K562 (cell line): ENCODE measurements around the gene RUNX3. TPM values are rescaled to one million over a fixed set of nuclear protein-coding genes. Genes with fewer than 3 reads are reported as not detected.

Experiments used
- ATAC-seq: fragments of 200-7000 bp; cut with Tn5 transposase; 3 replicates; pipeline ENCODE4 v1.9.1; 2020; ENCODE audit warnings: moderate library complexity
- BruUV-seq: library from RNA; stranded (reverse); fragments of 400-500 nt; replicated peaks from 2 replicates; lab custom pipeline; 2021; lab: Mats Ljungman, UMichigan
- CTCF ChIA-PET: fragments of 300-600 bp; formaldehyde crosslinking; extraction: SDS; loops from one replicate; lab custom pipeline; 2021; ENCODE audit warnings: low intra/inter-chr PET ratio; lab: Yijun Ruan, JAX
- POLR2A ChIA-PET: fragments of 300-600, 350-650 bp; sonication (Branson Sonifier 250); formaldehyde crosslinking; extraction: SDS; loops from one replicate; lab custom pipeline; 2021; ENCODE audit warnings: antibody characterized with exemption, inconsistent platforms; lab: Yijun Ruan, JAX
- DNase-seq, 4 experiments: peaks; one replicate each; pipeline versions ENCODE4 v3.0.0 to v3.0.0-alpha.2; 2011 to 2018; ENCODE audit warnings: low spot score in 3 of 4, mixed read lengths in 3 of 4; ENCODE audit errors: extremely low read depth in 1 of 4
- FAIRE-seq: peaks from 2 replicates; lab custom pipeline; 2011; peaks lifted over from hg19 to GRCh38; lab: Jason Lieb, UNC
- H2AFZ ChIP-seq: 2 replicates; pipeline ENCODE4 v1.6.0; 2011; ENCODE audit warnings: low read depth, low read length, control low read depth, inconsistent platforms
- H3K27ac ChIP-seq: fragments of 200-600 bp; 3 replicates; pipeline ENCODE4 v1.8.0; 2011; ENCODE audit warnings: low read depth, mild to moderate bottlenecking, control low read depth, inconsistent platforms, low read length, moderate library complexity, mixed read lengths; ENCODE audit errors: extremely low read depth
- H3K27me3 ChIP-seq, 2 experiments: fragments of 300-600 bp in 1 of 2; 2 replicates in 1 of 2; 3 replicates in 1 of 2; pipeline versions ENCODE4 v1.6.0 to v1.8.0; 2011; ENCODE audit warnings: inconsistent platforms in 2 of 2, low read length in 2 of 2, mild to moderate bottlenecking in 1 of 2, mixed read lengths in 1 of 2, moderate library complexity in 1 of 2; ENCODE audit not compliant: control insufficient read depth in 2 of 2, insufficient read depth in 2 of 2
- H3K36me3 ChIP-seq: fragments of 300-600 bp; 3 replicates; pipeline ENCODE4 v1.8.0; 2011; ENCODE audit warnings: mild to moderate bottlenecking, low read length, inconsistent platforms; ENCODE audit not compliant: control insufficient read depth, insufficient read depth
- H3K4me1 ChIP-seq, 2 experiments: fragments of 200-600 bp in 1 of 2; replicated peaks in 1 of 2; 2 replicates in 1 of 2; 3 replicates in 1 of 2; pipeline versions ENCODE4 v1.5.1 to v1.8.0; 2011; ENCODE audit warnings: inconsistent platforms in 2 of 2, low read length in 2 of 2, mild to moderate bottlenecking in 1 of 2, mixed read lengths in 1 of 2, moderate library complexity in 1 of 2; ENCODE audit not compliant: control insufficient read depth in 2 of 2, insufficient read depth in 2 of 2
- H3K4me2 ChIP-seq: 2 replicates; pipeline ENCODE4 v1.6.1; 2011; ENCODE audit warnings: low read length, control low read depth, inconsistent platforms, mixed read lengths; ENCODE audit not compliant: insufficient read depth
- H3K4me3 ChIP-seq: fragments of 200-600 bp; sonication (generic), shearing (Covaris generic); 2 replicates; pipeline ENCODE4 v1.5.1; 2016; ENCODE audit warnings: control low read depth, inconsistent platforms
- H3K79me2 ChIP-seq: fragments of 200-600 bp; 3 replicates; pipeline ENCODE4 v1.8.0; 2011; ENCODE audit warnings: low read length, inconsistent platforms; ENCODE audit not compliant: control insufficient read depth, insufficient read depth
- H3K9ac ChIP-seq, 2 experiments: 2 replicates each; pipeline versions ENCODE4 v1.6.0 to v1.6.1; 2011; ENCODE audit warnings: low read depth in 2 of 2, low read length in 2 of 2, control low read depth in 1 of 2, inconsistent platforms in 1 of 2, mild to moderate bottlenecking in 1 of 2, mixed read lengths in 1 of 2; ENCODE audit not compliant: insufficient read depth in 1 of 2
- H3K9me1 ChIP-seq: one replicate; pipeline ENCODE4 v1.6.0; 2011; ENCODE audit warnings: inconsistent platforms, mild to moderate bottlenecking, low read length, moderate library complexity; ENCODE audit not compliant: control insufficient read depth, insufficient read depth
- H3K9me3 ChIP-seq: replicated peaks from 2 replicates; pipeline ENCODE4 v1.5.1; 2011; ENCODE audit warnings: low read depth, low read length, inconsistent platforms; ENCODE audit not compliant: control insufficient read depth, insufficient read depth
- H4K20me1 ChIP-seq: replicated peaks from 2 replicates; pipeline ENCODE4 v1.6.1; 2011; ENCODE audit warnings: low read length, inconsistent platforms, mixed read lengths; ENCODE audit not compliant: control insufficient read depth, insufficient read depth
- BDP1 ChIP-seq: IDR thresholded peaks from 3 replicates; pipeline ENCODE4 v1.6.1; 2011; ENCODE audit not compliant: insufficient read length, insufficient read depth
- CHD4 ChIP-seq: fragments of 200-600 bp; sonication (generic); IDR thresholded peaks from 3 replicates; pipeline ENCODE4 v1.6.1; 2012; ENCODE audit warnings: low read depth, mild to moderate bottlenecking, mixed read lengths, low read length, inconsistent platforms; ENCODE audit not compliant: insufficient read depth, insufficient replicate concordance, poor library complexity, severe bottlenecking
- ESRRB ChIP-seq: fragments of 250-450 bp; sonication (Bioruptor Pico); IDR thresholded peaks from 2 replicates; pipeline ENCODE4 v1.5.0; 2020; ENCODE audit warnings: mild to moderate bottlenecking, moderate library complexity, borderline replicate concordance
- HOXB6 ChIP-seq: fragments of 250-450 bp; sonication (Bioruptor Pico); IDR thresholded peaks from 2 replicates; pipeline ENCODE4 v1.5.1; 2022; ENCODE audit warnings: mild to moderate bottlenecking, borderline replicate concordance
- MYC ChIP-seq, 2 experiments: fragments of 250-450 bp in 1 of 2; sonication (Bioruptor Pico) in 1 of 2; IDR thresholded peaks; 2 replicates each; pipeline versions ENCODE4 v1.5.1 to v1.6.1; 2012 to 2021; ENCODE audit warnings: low read depth in 2 of 2, borderline replicate concordance in 1 of 2, improper control_type of control experiment in 1 of 2, low read length in 1 of 2, mild to moderate bottlenecking in 1 of 2, moderate library complexity in 1 of 2
- NFXL1 ChIP-seq: fragments of 450-650 bp; formaldehyde crosslinking; IDR thresholded peaks from 2 replicates; pipeline ENCODE4 v1.4.0; 2021; ENCODE audit warnings: mild to moderate bottlenecking
- POLR3A ChIP-seq: IDR thresholded peaks from 2 replicates; pipeline ENCODE4 v1.6.1; 2011; ENCODE audit warnings: borderline replicate concordance, mild to moderate bottlenecking, moderate library complexity; ENCODE audit not compliant: insufficient read length, insufficient read depth; ENCODE audit errors: extremely low read depth
- RBM25 ChIP-seq: fragments of 200-400 bp; formaldehyde crosslinking; IDR thresholded peaks from 2 replicates; pipeline ENCODE4 v1.6.1; 2018; ENCODE audit warnings: low read length, low read depth, moderate library complexity; ENCODE audit not compliant: severe bottlenecking
- SETDB1 ChIP-seq: IDR thresholded peaks from one replicate; pipeline ENCODE4 v1.6.1; 2012; ENCODE audit warnings: low read length, control low read depth, inconsistent platforms
- SMARCA4 ChIP-seq: fragments of 450-650 bp; IDR thresholded peaks from 2 replicates; pipeline ENCODE4 v1.6.1; 2016
- TEAD2 ChIP-seq: fragments of 450-650 bp; IDR thresholded peaks from 2 replicates; pipeline ENCODE4 v1.6.1; 2016; ENCODE audit warnings: missing genetic modification characterization, control low read depth, missing compliant biosample characterization
- THRAP3 ChIP-seq: fragments of 450-650 bp; IDR thresholded peaks from 2 replicates; pipeline ENCODE4 v1.6.1; 2016; ENCODE audit warnings: mild to moderate bottlenecking, inconsistent platforms, borderline replicate concordance
- ZFP36 ChIP-seq: fragments of 150-350 bp; IDR thresholded peaks from 2 replicates; pipeline ENCODE4 v1.6.1; 2018; ENCODE audit warnings: low read length, low read depth; ENCODE audit not compliant: partially characterized antibody
- ZNF518B ChIP-seq: fragments of 250-450 bp; sonication (Bioruptor Pico); IDR thresholded peaks from 2 replicates; pipeline ENCODE4 v1.5.0; 2021; ENCODE audit warnings: mild to moderate bottlenecking, moderate library complexity
- ZNF551 ChIP-seq: fragments of 250-450 bp; sonication (Bioruptor Pico); IDR thresholded peaks from 2 replicates; pipeline ENCODE4 v1.5.0; 2021; ENCODE audit warnings: mild to moderate bottlenecking, moderate library complexity
- WGBS: fragments of 100-300 bp; shearing (Covaris generic); methylation state at CpG from one replicate; pipeline ENCODE4 v1.1.6; 2016; ENCODE audit warnings: low coverage, mixed read lengths; ENCODE audit not compliant: insufficient coverage; ENCODE audit errors: missing lambda C conversion rate; 5-methylcytosine and 5-hydroxymethylcytosine counted together
- in situ Hi-C: fragments of 300-500 bp; cut with MboI; formaldehyde crosslinking; loops from 4 replicates; pipeline ENCODE4 v1.15.0; 2018; ENCODE audit warnings: inconsistent platforms, mixed read lengths
- intact Hi-C: fragments of 100-400 bp; cut with micrococcal nuclease; formaldehyde crosslinking; loops from 2 replicates; pipeline ENCODE4 v1.14.2; 2022
- polyA plus RNA-seq, 8 experiments: library from polyadenylated mRNA; depleted of rRNA in 4 of 8; stranded (reverse) in 5 of 8; unstranded in 3 of 8; fragments of >200 nt; fragmentation: Nextera tagmentation in 2 of 8; fragmentation: Illumina TruSeq in 1 of 8; extraction: Ambion mirVana in 2 of 8; extraction: Trizol in 1 of 8; gene quantifications; 2 replicates each; pipeline versions ENCODE4 v1.2.1 to v1.2.3, GENCODE V29; 2011 to 2014; ENCODE audit warnings: inconsistent platforms in 1 of 8, missing spikeins in 1 of 8
- total RNA-seq, 7 experiments: library from RNA; depleted of rRNA in 6 of 7; stranded (reverse); fragments of >200 nt in 6 of 7; fragmentation: Illumina TruSeq in 2 of 7; extraction: Trizol in 2 of 7; gene quantifications; 2 replicates each; pipeline versions ENCODE4 v1.2.1 to v1.2.3, GENCODE V29; 2011 to 2021; ENCODE audit warnings: low replicate concordance in 1 of 7

RUNX3 gene
- total and polyA plus RNA-seq, 9 of the 15 experiments (the other 6 are each of a cell fraction or from before 2014, with no cell fraction given) = 0.01 to 0.64 (median 0.09) TPM

DNA sequence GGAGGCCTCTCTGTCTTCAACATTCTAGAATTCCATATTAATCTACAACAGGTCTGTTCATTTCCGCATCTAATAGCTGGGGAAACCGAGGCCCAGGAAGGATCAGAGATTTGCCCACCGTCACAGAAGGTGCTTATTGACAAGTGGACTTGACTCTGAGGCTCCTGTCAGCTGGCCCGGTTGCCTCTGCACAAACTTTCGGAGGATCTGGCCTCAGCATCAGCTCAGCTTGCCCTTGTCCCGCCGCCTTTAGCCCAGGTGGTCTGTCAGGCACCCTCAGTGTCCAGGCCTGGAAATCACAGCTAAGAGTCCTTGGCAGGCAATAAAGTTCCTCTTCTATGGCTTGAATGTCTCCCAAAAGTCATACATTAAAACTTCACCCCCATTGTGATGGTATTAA lies 8.2 kb upstream of the RUNX3 start:
- no peak overlapping the region for H2AFZ ChIP-seq
- H3K9me1 ChIP-seq = no peaks in the 10 kb centered on the region
- ATAC-seq (no peak), FAIRE-seq (no peak), DNase-seq (no peak)
- H3K27ac ChIP-seq = no peak overlapping the region
- no peaks in the 10 kb centered on the region for H3K79me2 ChIP-seq
- TF ChIP-seq SETDB1 (no peak), ZFP36 (no peak), ZNF551 (CRISPR knock-in tag) (no peak), BDP1 (no peak), TEAD2 (tag) (no peak), MYC (IDR thresholded peaks at IDR 0.05; ENCODE audit: low read depth, low read length) (no peak), MYC (CRISPR knock-in tag; IDR thresholded peaks at IDR 0.05; ENCODE audit: borderline replicate concordance, low read depth) (no peak), HOXB6 (no peak), THRAP3 (no peak), NFXL1 (CRISPR knock-in tag) (no peak), POLR3A (no peak), ESRRB (CRISPR knock-in tag) (no peak), RBM25 (no peak), SMARCA4 (no peak), ZNF518B (CRISPR knock-in tag) (no peak), CHD4 (no peak)
- H3K9ac ChIP-seq = peak overlapping the region in 1 of 2 experiments; percentile 62; a peak in 1 of 4 replicates
- no peaks in the 10 kb centered on the region for H3K36me3 ChIP-seq
- no TSS peak for BruUV-seq
- 40% methylated on average over 7 of the region's 7 CpGs for WGBS
- in situ Hi-C loops = no loop called here
- H3K4me2 ChIP-seq = no peak overlapping the region
- intact Hi-C loops = no loop called here
- ChIA-PET CTCF (no interaction called here), POLR2A (interaction anchor here (0.6 to 0.7 kb wide), 3 partner anchors 9 to 453 kb away, joined by 3 read pairs; no protein-coding TSS in a partner anchor)
- H3K9me3 ChIP-seq = no peaks in the 10 kb centered on the region
- H3K4me3 ChIP-seq = no peak overlapping the region
- H3K27me3 ChIP-seq = peaks cover 15 to 88% of the 10 kb centered on the region in 2 experiments; a peak in 4 of 5 replicates
- peaks cover 18% of the 10 kb centered on the region; the same call in 1 of the 2 replicates for H4K20me1 ChIP-seq
- no peaks in the 10 kb centered on the region; a peak in 1 of 5 replicates for H3K4me1 ChIP-seq
